HCT116 (cell line): Measurements from ENCODE around the gene MKNK1. TPM values are rescaled to one million over a fixed set of nuclear protein-coding genes. Genes with fewer than 3 reads are reported as not detected.

ENCODE experiments used
- ATAC-seq: fragments of 200-7000 bp; cut with Tn5 transposase; 2 replicates; pipeline ENCODE4 v1.9.1; 2020; ENCODE audit warnings: mild to moderate bottlenecking, moderate library complexity
- BruUV-seq: library from RNA; stranded (reverse); fragments of 400-500 nt; replicated peaks from 2 replicates; lab custom pipeline; 2021; lab: Mats Ljungman, UMichigan
- CTCF ChIA-PET: fragments of 300-600 bp; sonication (Branson Sonifier 250); formaldehyde crosslinking; loops from one replicate; lab custom pipeline; 2021; ENCODE audit warnings: antibody characterized with exemption; lab: Charles Lee
- POLR2A ChIA-PET: fragments of 300-600, 350-600 bp; sonication (Branson Sonifier 250); formaldehyde crosslinking; loops from one replicate; lab custom pipeline; 2021; ENCODE audit warnings: antibody characterized with exemption; lab: Charles Lee
- RAD21 ChIA-PET, 2 experiments: fragments of 300-600 bp; sonication (Branson Sonifier 250); formaldehyde crosslinking; loops; one replicate each; lab custom pipeline; 2023; ENCODE audit warnings: low total read pairs in 2 of 2; ENCODE audit not compliant: uncharacterized antibody in 2 of 2, unreplicated experiment in 2 of 2, low non-redundant PET in 1 of 2; lab: Charles Lee
- DNase-seq: peaks from one replicate; pipeline ENCODE4 v3.0.0-alpha.2; 2010; ENCODE audit warnings: low read depth, low spot score
- H2AFZ ChIP-seq: fragments of 200-600 bp; shearing (Covaris generic), sonication (generic); 2 replicates; pipeline ENCODE4 v1.6.1; 2017; ENCODE audit warnings: low read depth, mixed run types, mixed read lengths, antibody characterized with exemption, low read length; ENCODE audit not compliant: poor library complexity, severe bottlenecking
- H3K27ac ChIP-seq: 2 replicates; pipeline ENCODE4 v1.5.1; 2012; ENCODE audit warnings: low read depth, low read length
- H3K27me3 ChIP-seq: fragments of 200-600 bp; sonication (generic); 2 replicates; pipeline ENCODE4 v1.6.1; 2016; ENCODE audit warnings: mixed run types, low read length, mixed read lengths; ENCODE audit not compliant: insufficient read depth
- H3K36me3 ChIP-seq, 2 experiments: fragments of 200-500 bp in 1 of 2; fragments of 200-600 bp in 1 of 2; sonication (Bioruptor generic) in 1 of 2; sonication (generic) in 1 of 2; 2 replicates each; pipeline versions ENCODE4 v1.5.1 to v1.6.1; 2014 to 2016; ENCODE audit warnings: low read length in 2 of 2, inconsistent platforms in 1 of 2, mixed read lengths in 1 of 2, mixed run types in 1 of 2; ENCODE audit not compliant: insufficient read depth in 2 of 2, control insufficient read depth in 1 of 2
- H3K4me1 ChIP-seq, 2 experiments: fragments of 200-600 bp in 1 of 2; sonication (generic) in 1 of 2; 2 replicates each; pipeline versions ENCODE4 v1.5.1 to v1.6.1; 2012 to 2017; ENCODE audit warnings: low read length in 2 of 2, inconsistent platforms in 1 of 2, mild to moderate bottlenecking in 1 of 2, mixed read lengths in 1 of 2, mixed run types in 1 of 2, moderate library complexity in 1 of 2; ENCODE audit not compliant: insufficient read depth in 2 of 2, control insufficient read depth in 1 of 2
- H3K4me2 ChIP-seq: fragments of 200-600 bp; sonication (generic); 2 replicates; pipeline ENCODE4 v1.6.1; 2017; ENCODE audit warnings: mixed run types, low read length, mixed read lengths
- H3K4me3 ChIP-seq, 2 experiments: fragments of 200-600 bp in 1 of 2; sonication (generic) in 1 of 2; replicated peaks in 1 of 2; 2 replicates each; pipeline ENCODE4 v1.5.1; 2011 to 2016; ENCODE audit warnings: low read length in 2 of 2, control low read depth in 1 of 2, low read depth in 1 of 2, mild to moderate bottlenecking in 1 of 2, mixed read lengths in 1 of 2, mixed run types in 1 of 2
- H3K79me2 ChIP-seq: fragments of 200-600 bp; sonication (generic); 2 replicates; pipeline ENCODE4 v1.6.1; 2017; ENCODE audit warnings: mild to moderate bottlenecking, mixed run types, low read length, moderate library complexity, mixed read lengths; ENCODE audit not compliant: insufficient read depth
- H3K9ac ChIP-seq: fragments of 200-600 bp; sonication (generic); 2 replicates; pipeline ENCODE4 v1.6.1; 2016; ENCODE audit warnings: low read length, mixed read lengths
- H3K9me2 ChIP-seq: fragments of 200-600 bp; sonication (generic), shearing (Covaris generic); 2 replicates; pipeline ENCODE4 v1.6.1; 2017; ENCODE audit warnings: mixed run types, mild to moderate bottlenecking, moderate library complexity; ENCODE audit not compliant: insufficient read depth
- H3K9me3 ChIP-seq, 2 experiments: fragments of 200-500 bp in 1 of 2; fragments of 200-600 bp in 1 of 2; sonication (Bioruptor generic) in 1 of 2; sonication (generic) in 1 of 2; 2 replicates each; pipeline ENCODE4 v1.6.1; 2014 to 2017; ENCODE audit warnings: low read length in 2 of 2, mixed read lengths in 2 of 2, inconsistent platforms in 1 of 2, low read depth in 1 of 2, mild to moderate bottlenecking in 1 of 2, mixed run types in 1 of 2, moderate library complexity in 1 of 2; ENCODE audit not compliant: control insufficient read depth in 1 of 2, insufficient read depth in 1 of 2
- H4K20me1 ChIP-seq: fragments of 200-600 bp; sonication (generic), shearing (Covaris generic); 2 replicates; pipeline ENCODE4 v1.6.1; 2017; ENCODE audit warnings: mixed run types, mild to moderate bottlenecking, moderate library complexity; ENCODE audit not compliant: insufficient read depth
- CBX3 ChIP-seq: IDR thresholded peaks from 2 replicates; pipeline ENCODE4 v1.6.1; 2012; ENCODE audit warnings: low read depth
- CEBPB ChIP-seq: IDR thresholded peaks from 2 replicates; pipeline ENCODE4 v1.6.1; 2012; ENCODE audit warnings: low read depth
- EZH2 ChIP-seq: fragments of 200-600 bp; sonication (generic); IDR thresholded peaks from 2 replicates; pipeline ENCODE4 v1.6.1; 2017; ENCODE audit warnings: antibody characterized with exemption, mixed run types
- EZH2phosphoT487 ChIP-seq: fragments of 200-600 bp; IDR thresholded peaks from 2 replicates; pipeline ENCODE4 v1.6.1; 2018; ENCODE audit warnings: antibody characterized with exemption, borderline replicate concordance
- intact Hi-C: fragments of 100-400 bp; cut with micrococcal nuclease; formaldehyde crosslinking; loops from 2 replicates; pipeline ENCODE4 v1.10.0; 2022
- total RNA-seq: library from RNA; stranded (reverse); gene quantifications from one replicate; pipeline ENCODE4 v1.2.1, GENCODE V29; 2021; ENCODE audit not compliant: unreplicated experiment
- TF ChIP-seq, protein P1 (sequence below): IDR thresholded peaks from 2 replicates; pipeline ENCODE4 v1.6.1; 2012
- TF ChIP-seq, protein P2 (sequence below), 3 experiments: fragments of 200-600 bp in 1 of 3; sonication (generic) in 1 of 3; IDR thresholded peaks in 2 of 3; conservative IDR thresholded peaks in 1 of 3; 2 replicates each; pipeline ENCODE4 v1.5.1; 2012 to 2017; ENCODE audit warnings: low read depth in 2 of 3, low read length in 2 of 3, antibody characterized with exemption in 1 of 3, borderline replicate concordance in 1 of 3, control low read depth in 1 of 3, mild to moderate bottlenecking in 1 of 3, mixed read lengths in 1 of 3, mixed run types in 1 of 3, moderate library complexity in 1 of 3; ENCODE audit not compliant: insufficient read depth in 1 of 3

The MKNK1 gene
- total RNA-seq, 1 experiment from 2014 or later: 30.9 TPM

DNA sequence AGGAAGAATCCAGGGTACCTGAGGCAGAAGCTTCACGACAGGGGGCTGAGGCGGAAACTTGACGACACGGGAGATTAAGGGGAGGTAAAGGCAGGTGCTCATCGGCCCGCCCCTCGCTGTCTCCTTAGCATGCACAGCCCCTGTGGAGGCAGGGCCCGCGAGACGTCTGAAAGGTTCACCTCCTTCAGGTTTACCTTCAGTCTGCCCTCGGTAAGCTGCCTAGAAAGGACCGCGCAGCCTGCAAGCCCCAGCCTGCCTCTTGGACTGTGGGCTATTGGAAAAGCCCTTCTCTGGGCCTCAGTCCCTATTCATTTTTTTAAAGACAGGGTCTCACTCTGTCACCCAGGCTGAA lies 81.1 kb downstream of the MKNK1 start:
- TF ChIP-seq, protein P1, sequence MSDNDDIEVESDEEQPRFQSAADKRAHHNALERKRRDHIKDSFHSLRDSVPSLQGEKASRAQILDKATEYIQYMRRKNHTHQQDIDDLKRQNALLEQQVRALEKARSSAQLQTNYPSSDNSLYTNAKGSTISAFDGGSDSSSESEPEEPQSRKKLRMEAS: no peak
- TF ChIP-seq, protein P2, sequence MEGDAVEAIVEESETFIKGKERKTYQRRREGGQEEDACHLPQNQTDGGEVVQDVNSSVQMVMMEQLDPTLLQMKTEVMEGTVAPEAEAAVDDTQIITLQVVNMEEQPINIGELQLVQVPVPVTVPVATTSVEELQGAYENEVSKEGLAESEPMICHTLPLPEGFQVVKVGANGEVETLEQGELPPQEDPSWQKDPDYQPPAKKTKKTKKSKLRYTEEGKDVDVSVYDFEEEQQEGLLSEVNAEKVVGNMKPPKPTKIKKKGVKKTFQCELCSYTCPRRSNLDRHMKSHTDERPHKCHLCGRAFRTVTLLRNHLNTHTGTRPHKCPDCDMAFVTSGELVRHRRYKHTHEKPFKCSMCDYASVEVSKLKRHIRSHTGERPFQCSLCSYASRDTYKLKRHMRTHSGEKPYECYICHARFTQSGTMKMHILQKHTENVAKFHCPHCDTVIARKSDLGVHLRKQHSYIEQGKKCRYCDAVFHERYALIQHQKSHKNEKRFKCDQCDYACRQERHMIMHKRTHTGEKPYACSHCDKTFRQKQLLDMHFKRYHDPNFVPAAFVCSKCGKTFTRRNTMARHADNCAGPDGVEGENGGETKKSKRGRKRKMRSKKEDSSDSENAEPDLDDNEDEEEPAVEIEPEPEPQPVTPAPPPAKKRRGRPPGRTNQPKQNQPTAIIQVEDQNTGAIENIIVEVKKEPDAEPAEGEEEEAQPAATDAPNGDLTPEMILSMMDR (IDR thresholded peaks at IDR 0.05 in 2 of 3, conservative IDR thresholded peaks at IDR 0.05 in 1 of 3; ENCODE audit: borderline replicate concordance in 1 of 3, insufficient read depth in 1 of 3, low read depth in 2 of 3, low read length in 2 of 3): no peak
- TF ChIP-seq EZH2phosphoT487 (no peak), CEBPB (no peak), CBX3 (no peak), EZH2 (no peak)
- DNase-seq (no peak), ATAC-seq (no peak)
- Histone ChIP-seq H3K4me1 (peaks cover 41 to 46% of the 10 kb centered on the region in 2 experiments), H3K4me3 (no peak overlapping the region), H3K4me2 (no peak overlapping the region), H3K27me3 (no peaks in the 10 kb centered on the region), H2AFZ (no peak overlapping the region), H3K9ac (no peak overlapping the region), H3K9me2 (no peaks in the 10 kb centered on the region), H3K27ac (no peak overlapping the region), H4K20me1 (no peaks in the 10 kb centered on the region), H3K36me3 (no peaks in the 10 kb centered on the region), H3K79me2 (no peaks in the 10 kb centered on the region), H3K9me3 (no peaks in the 10 kb centered on the region)
- POLR2A ChIA-PET: no interaction called here
- CTCF ChIA-PET: interaction anchor here (0.8 to 1.8 kb wide), 3 partner anchors 12 to 81 kb away, joined by 4 to 9 read pairs (median 8); a partner anchor contains a TSS
- RAD21 ChIA-PET: no interaction called here
- intact Hi-C loops: no loop called here
- BruUV-seq: no TSS peak
